Retinal pigment epithelial cell (primary cell): ENCODE results near the gene CNTNAP2.

Experiments used
- DNase-seq: peaks from one replicate; pipeline ENCODE4 v3.0.0-alpha.2; 2010; ENCODE audit warnings: low read depth
- H3K4me3 ChIP-seq: 2 replicates; pipeline ENCODE4 v1.5.1; 2011; ENCODE audit warnings: mild to moderate bottlenecking, low read length, control low read depth, moderate library complexity
- CTCF ChIP-seq: conservative IDR thresholded peaks from 2 replicates; pipeline ENCODE4 v1.5.1; 2011; ENCODE audit warnings: low read depth, low read length, control low read depth, inconsistent platforms

Gene CNTNAP2

GRCh38 chr7:147765301-147765700 is 1648.7 kb downstream of the CNTNAP2 start:
- no peak for DNase-seq
- TF ChIP-seq CTCF = no peak
- no peak overlapping the region for H3K4me3 ChIP-seq

- no peak for DNase-seq
- no peak overlapping the region for H3K4me3 ChIP-seq
- no peak for TF ChIP-seq CTCF
Measured at GRCh38 chr7:147771344-147771743, 1654.7 kb downstream of the CNTNAP2 start.

- TF ChIP-seq CTCF = no peak
- DNase-seq = no peak
- no peak overlapping the region for H3K4me3 ChIP-seq
Measured at GRCh38 chr7:147774461-147774860, 1657.9 kb downstream of the CNTNAP2 start.

- TF ChIP-seq CTCF = no peak
- DNase-seq = no peak
- H3K4me3 ChIP-seq = no peak overlapping the region
Measured at GRCh38 chr7:147775516-147776284, 1659.1 kb downstream of the CNTNAP2 start.

GRCh38 chr7:147777309-147777708 is 1660.7 kb downstream of the CNTNAP2 start:
- H3K4me3 ChIP-seq = no peak overlapping the region
- no peak for TF ChIP-seq CTCF
- no peak for DNase-seq

- H3K4me3 ChIP-seq = no peak overlapping the region
- DNase-seq = no peak
- no peak for TF ChIP-seq CTCF
Measured at GRCh38 chr7:147779949-147780348, 1663.3 kb downstream of the CNTNAP2 start.

GRCh38 chr7:147796581-147796980 is 1680.0 kb downstream of the CNTNAP2 start:
- no peak overlapping the region for H3K4me3 ChIP-seq
- no peak for DNase-seq
- no peak for TF ChIP-seq CTCF
